Measurements from ENCODE around the gene FGF21. TPM values are rescaled to one million over a fixed set of nuclear protein-coding genes. Genes with fewer than 3 reads are reported as not detected.
"Not testable (repeated sequence)": the region's sequence is repeated elsewhere in the genome, so short reads cannot be mapped to it uniquely, and the experiment has no call there.

Gene FGF21
- total and polyA plus RNA-seq, 2 donors (not counting 1 experiment from before 2014, with no cell fraction given): not detected

GRCh38 chr19:48757741-48758144, 2.4 kb downstream of the FGF21 start:
- Histone ChIP-seq H3K9me3 (ENCODE audit: control insufficient read depth, insufficient read depth, low read depth, low read length) (no peaks in the 10 kb centered on the region), H3K36me3 (ENCODE audit: control insufficient read depth, insufficient read depth, low read length) (no peaks in the 10 kb centered on the region)
- no peak for DNase-seq (ENCODE audit: low read depth in 2 of 2)

GRCh38 chr19:48760504-48761205, 5.3 kb downstream of the FGF21 start:
- H3K36me3 ChIP-seq (ENCODE audit: control insufficient read depth, insufficient read depth, low read length): no peaks in the 10 kb centered on the region
- no peaks in the 10 kb centered on the region for H3K9me3 ChIP-seq (ENCODE audit: control insufficient read depth, insufficient read depth, low read depth, low read length)
- no peaks in the 10 kb centered on the region for H3K4me1 ChIP-seq (ENCODE audit: control insufficient read depth, extremely low read depth, insufficient read depth, low read length)
- H3K9ac ChIP-seq (ENCODE audit: insufficient read depth, low read length): no peak overlapping the region
- H3K27ac ChIP-seq (ENCODE audit: insufficient read depth, low read length): no peak overlapping the region
- H3K79me2 ChIP-seq (ENCODE audit: control insufficient read depth, insufficient read depth, low read length): no peaks in the 10 kb centered on the region
- no peak overlapping the region for H3K4me3 ChIP-seq (replicated peaks in 1 of 4; ENCODE audit: control extremely low read depth in 1 of 4, insufficient read depth in 1 of 4, low read depth in 3 of 4, low read length in 4 of 4)
- no peaks in the 10 kb centered on the region for H4K20me1 ChIP-seq (ENCODE audit: control insufficient read depth, extremely low read depth, insufficient read depth, low read length)
- no peak overlapping the region for H3K4me2 ChIP-seq (ENCODE audit: extremely low read depth, insufficient read depth, low read length)
- no peak for DNase-seq (ENCODE audit: low read depth in 2 of 2)
- no peak overlapping the region for H2AFZ ChIP-seq (ENCODE audit: low read length)
- H3K27me3 ChIP-seq (ENCODE audit: control insufficient read depth, insufficient read depth, low read length): peaks cover 9% of the 10 kb centered on the region
- no peak for TF ChIP-seq CTCF (conservative IDR thresholded peaks at IDR 0.05 in 1 of 2, IDR thresholded peaks at IDR 0.05 in 1 of 2; ENCODE audit: low read depth in 1 of 2, low read length in 2 of 2)
- TF ChIP-seq EZH2 (IDR thresholded peaks at IDR 0.05; ENCODE audit: low read length, missing control alignments): no peak

More at GRCh38 chr19:48757741-48758144, 2.4 kb downstream of the FGF21 start:
- TF ChIP-seq EZH2 (IDR thresholded peaks at IDR 0.05; ENCODE audit: low read length, missing control alignments): no peak
- no peak for TF ChIP-seq CTCF (conservative IDR thresholded peaks at IDR 0.05 in 1 of 2, IDR thresholded peaks at IDR 0.05 in 1 of 2; ENCODE audit: low read depth in 1 of 2, low read length in 2 of 2)
- Histone ChIP-seq H3K9ac (ENCODE audit: insufficient read depth, low read length) (no peak overlapping the region), H3K4me1 (ENCODE audit: control insufficient read depth, extremely low read depth, insufficient read depth, low read length) (no peaks in the 10 kb centered on the region), H3K27ac (ENCODE audit: insufficient read depth, low read length) (no peak overlapping the region), H3K27me3 (ENCODE audit: control insufficient read depth, insufficient read depth, low read length) (peaks cover 12% of the 10 kb centered on the region), H3K4me2 (ENCODE audit: extremely low read depth, insufficient read depth, low read length) (no peak overlapping the region), H4K20me1 (ENCODE audit: control insufficient read depth, extremely low read depth, insufficient read depth, low read length) (no peaks in the 10 kb centered on the region), H2AFZ (ENCODE audit: low read length) (no peak overlapping the region), H3K4me3 (replicated peaks in 1 of 4; ENCODE audit: control extremely low read depth in 1 of 4, insufficient read depth in 1 of 4, low read depth in 3 of 4, low read length in 4 of 4) (no peak overlapping the region), H3K79me2 (ENCODE audit: control insufficient read depth, insufficient read depth, low read length) (no peaks in the 10 kb centered on the region)

GRCh38 chr19:48765816-48766215, 10.5 kb downstream of the FGF21 start:
- not testable (repeated sequence) for H3K27ac ChIP-seq (ENCODE audit: insufficient read depth, low read length); DNase-seq (ENCODE audit: low read depth in 2 of 2); H3K27me3 ChIP-seq (ENCODE audit: control insufficient read depth, insufficient read depth, low read length); H3K9me3 ChIP-seq (ENCODE audit: control insufficient read depth, insufficient read depth, low read depth, low read length); H3K79me2 ChIP-seq (ENCODE audit: control insufficient read depth, insufficient read depth, low read length); H3K4me2 ChIP-seq (ENCODE audit: extremely low read depth, insufficient read depth, low read length); H3K4me1 ChIP-seq (ENCODE audit: control insufficient read depth, extremely low read depth, insufficient read depth, low read length); H4K20me1 ChIP-seq (ENCODE audit: control insufficient read depth, extremely low read depth, insufficient read depth, low read length); H3K36me3 ChIP-seq (ENCODE audit: control insufficient read depth, insufficient read depth, low read length); H3K9ac ChIP-seq (ENCODE audit: insufficient read depth, low read length); H2AFZ ChIP-seq (ENCODE audit: low read length); H3K4me3 ChIP-seq (replicated peaks in 1 of 4; ENCODE audit: control extremely low read depth in 1 of 4, insufficient read depth in 1 of 4, low read depth in 3 of 4, low read length in 4 of 4)

- H3K4me3 ChIP-seq (replicated peaks in 1 of 4; ENCODE audit: control extremely low read depth in 1 of 4, insufficient read depth in 1 of 4, low read depth in 3 of 4, low read length in 4 of 4); H3K27me3 ChIP-seq (ENCODE audit: control insufficient read depth, insufficient read depth, low read length); H3K9me3 ChIP-seq (ENCODE audit: control insufficient read depth, insufficient read depth, low read depth, low read length); H3K4me2 ChIP-seq (ENCODE audit: extremely low read depth, insufficient read depth, low read length); H3K27ac ChIP-seq (ENCODE audit: insufficient read depth, low read length); H3K36me3 ChIP-seq (ENCODE audit: control insufficient read depth, insufficient read depth, low read length); DNase-seq (ENCODE audit: low read depth in 2 of 2); H3K4me1 ChIP-seq (ENCODE audit: control insufficient read depth, extremely low read depth, insufficient read depth, low read length); H2AFZ ChIP-seq (ENCODE audit: low read length); H4K20me1 ChIP-seq (ENCODE audit: control insufficient read depth, extremely low read depth, insufficient read depth, low read length); H3K79me2 ChIP-seq (ENCODE audit: control insufficient read depth, insufficient read depth, low read length); H3K9ac ChIP-seq (ENCODE audit: insufficient read depth, low read length): not testable (repeated sequence)
These were observed 12.9 kb downstream of the FGF21 start for GRCh38 chr19:48768171-48768753.
